Measurements from ENCODE around the gene PRDX2. TPM values are rescaled to one million over a fixed set of nuclear protein-coding genes. Genes with fewer than 3 reads are reported as not detected.
A peak's percentile ranks its signal among the peaks of the same experiment; 100 is the strongest.

PRDX2 gene
- total and polyA plus RNA-seq, 2 of the 4 experiments (the other 2 are of a cell fraction), result 371 to 378 TPM

DNA sequence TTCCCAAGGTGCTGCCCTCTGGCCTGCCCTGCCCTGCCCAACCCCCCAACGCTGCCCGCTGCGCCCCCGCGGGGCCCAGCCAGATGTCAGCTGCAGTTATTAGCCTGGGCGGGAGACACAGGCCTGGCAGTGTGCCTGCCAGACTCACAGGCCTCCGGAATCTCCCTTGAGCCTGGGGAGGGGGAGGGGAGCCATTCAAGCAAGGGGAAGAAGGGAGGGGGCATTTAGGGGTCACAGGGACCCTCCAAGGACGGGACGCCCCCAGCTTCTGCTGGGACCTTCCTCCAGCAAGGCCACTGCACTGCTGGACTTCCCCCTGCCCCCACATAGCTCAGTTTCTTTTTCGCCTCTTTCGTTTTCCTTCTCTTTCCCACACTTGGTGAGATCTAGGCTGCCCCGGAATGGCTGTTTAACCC lies 12.9 kb downstream of the PRDX2 start:
- H2BK15ac ChIP-seq (ENCODE audit: low read depth, low read length), result peak overlapping the region; percentile 36; the same call in 2 of the 3 replicates
- peak overlapping the region; percentile 91 for H2BK5ac ChIP-seq (ENCODE audit: low read depth, low read length, poor library complexity, severe bottlenecking)
- H3K23ac ChIP-seq (ENCODE audit: low read depth, low read length), result peak overlapping the region; percentile 93
- dilution Hi-C loops (cut with HindIII; ENCODE audit: low sequenced_read_pairs, unreplicated experiment), result no loop called here
- H3K27me3 ChIP-seq (ENCODE audit: control insufficient read depth, insufficient read depth, low read length), result no peaks in the 10 kb centered on the region
- H3K9ac ChIP-seq (ENCODE audit: low read depth, low read length), result peak overlapping the region; percentile 80
- in situ Hi-C loops (cut with MboI; ENCODE audit: low sequenced_read_pairs), result loop anchor here (25.0 kb wide), 1 partner anchor 1049 kb away; no protein-coding TSS in a partner anchor
- H4K91ac ChIP-seq (ENCODE audit: insufficient read depth, low read depth, low read length), result peak overlapping the region; percentile 94
- no peaks in the 10 kb centered on the region for H3K36me3 ChIP-seq (ENCODE audit: control insufficient read depth, insufficient read depth, low read length)
- no TSS peak for BruUV-seq (replicated peaks)
- peak overlapping the region; percentile 27 for H3K4me3 ChIP-seq (ENCODE audit: insufficient read depth, low read depth, low read length)
- peak overlapping the region; percentile 86 for H2BK120ac ChIP-seq (ENCODE audit: low read depth, low read length)
- peak overlapping the region; percentile 59 to 93 for H4K8ac ChIP-seq (ENCODE audit: low read depth in 2 of 2, low read length in 2 of 2)
- H3K4me1 ChIP-seq (ENCODE audit: control insufficient read depth, insufficient read depth, low read length), result peaks cover 35% of the 10 kb centered on the region
- intact Hi-C loops (cut with micrococcal nuclease), result no loop called here
- TF ChIP-seq SMC3 (IDR thresholded peaks at IDR 0.05; ENCODE audit: low read depth, low read length) (no peak), MAZ (IDR thresholded peaks at IDR 0.05; ENCODE audit: borderline replicate concordance, low read depth, low read length) (peak; percentile 72; the same call in 1 of the 2 replicates), FOS (IDR thresholded peaks at IDR 0.05; ENCODE audit: low read depth, low read length) (0 out of 2 replicates have a peak, but pooled peaks have one; percentile 26)
- H3K9me3 ChIP-seq (ENCODE audit: control insufficient read depth, insufficient read depth, low read length), result no peaks in the 10 kb centered on the region
- peaks cover 20% of the 10 kb centered on the region for H4K20me1 ChIP-seq (ENCODE audit: insufficient read depth, low read length)
- peak overlapping the region; percentile 69 for H3K56ac ChIP-seq (ENCODE audit: extremely low read depth, insufficient read depth, low read length)
- peak overlapping the region; percentile 96 for H3K14ac ChIP-seq (replicated peaks; ENCODE audit: low read depth, low read length)
- peak overlapping the region; percentile 77 for H2AFZ ChIP-seq (replicated peaks; ENCODE audit: low read length, poor library complexity)
- peak overlapping the region; percentile 89 for H3K27ac ChIP-seq (ENCODE audit: insufficient read depth, low read length)
- H3K79me1 ChIP-seq (ENCODE audit: low read depth in 1 of 2, low read length in 2 of 2), result peaks cover 0 to 36% of the 10 kb centered on the region in 2 experiments; a peak in 2 of 4 replicates
- H3K18ac ChIP-seq (ENCODE audit: low read depth, low read length), result peak overlapping the region; percentile 69
- peak overlapping the region; percentile 86 for H2BK20ac ChIP-seq (ENCODE audit: low read depth, low read length)
- H2AK5ac ChIP-seq (ENCODE audit: low read depth, low read length), result peak overlapping the region; percentile 99
- peak overlapping the region; percentile 89 for H3K4ac ChIP-seq (ENCODE audit: low read depth, low read length)
- POLR2A ChIA-PET (ENCODE audit: unreplicated experiment), result no interaction called here
- CTCF ChIA-PET, result interaction anchor here (1.1 to 1.2 kb wide), 2 partner anchors 10 to 23 kb away, joined by 3 to 4 read pairs; no protein-coding TSS in a partner anchor
- H4K5ac ChIP-seq (ENCODE audit: low read depth, low read length), result peak overlapping the region; percentile 91
- peak overlapping the region; percentile 82 for H2AK9ac ChIP-seq (replicated peaks; ENCODE audit: low read depth, low read length, poor library complexity)
- no peak for ATAC-seq (ENCODE audit: low read depth)
- peak overlapping the region; percentile 87 for H3K4me2 ChIP-seq (ENCODE audit: low read depth, low read length)
- H3K9me1 ChIP-seq (ENCODE audit: insufficient read depth, low read length), result peaks cover 17% of the 10 kb centered on the region
- WGBS, 2 experiments (ENCODE audit: extremely low coverage in 2 of 2, insufficient read length in 1 of 2), result 0% methylated on average over 2 of the region's 12 CpGs; no CpG with 5 or more reads in 1 of the 2 experiments
- peak; percentile 75 for DNase-seq
